GM21619 (cell line): ENCODE results near the gene CACNA1H.

Experiments used
- ATAC-seq: cut with Tn5 transposase; IDR thresholded peaks from one replicate; pipeline ENCODE4 v1.9.1; 2021; ENCODE audit not compliant: unreplicated experiment

CACNA1H gene

GRCh38 chr16:1152651-1153259 is at the start of gene CACNA1H:
CACNA1H (plus strand) TSS chr16:1153106; CDS start chr16:1153738, 632 bp downstream.
- no peak for ATAC-seq

- ATAC-seq, result no peak
Observed at GRCh38 chr16:1103636-1103980, 49.3 kb upstream of the CACNA1H start.

- no peak for ATAC-seq
Observed at GRCh38 chr16:1105888-1106620, 46.9 kb upstream of the CACNA1H start.

GRCh38 chr16:1106659-1107058 is 46.2 kb upstream of the CACNA1H start:
- ATAC-seq, result no peak

GRCh38 chr16:1107141-1107540 is 45.8 kb upstream of the CACNA1H start:
- ATAC-seq, result no peak

GRCh38 chr16:1107731-1108130 is 45.2 kb upstream of the CACNA1H start:
- ATAC-seq, result no peak

- no peak for ATAC-seq
Observed at GRCh38 chr16:1108299-1109252, 44.3 kb upstream of the CACNA1H start.

- no peak for ATAC-seq
Observed at GRCh38 chr16:1109648-1110047, 43.3 kb upstream of the CACNA1H start.

GRCh38 chr16:1112506-1113184 is 40.3 kb upstream of the CACNA1H start:
- ATAC-seq, result no peak

GRCh38 chr16:1113489-1113888 is 39.4 kb upstream of the CACNA1H start:
- ATAC-seq, result no peak

- ATAC-seq, result no peak
Observed at GRCh38 chr16:1113889-1114526, 38.9 kb upstream of the CACNA1H start.

- no peak for ATAC-seq
Observed at GRCh38 chr16:1116693-1117077, 36.2 kb upstream of the CACNA1H start.

- no peak for ATAC-seq
Observed at GRCh38 chr16:1117176-1117900, 35.6 kb upstream of the CACNA1H start.

GRCh38 chr16:1117926-1118325 is 35.0 kb upstream of the CACNA1H start:
- ATAC-seq, result no peak

- ATAC-seq, result no peak
Observed at GRCh38 chr16:1119129-1119528, 33.8 kb upstream of the CACNA1H start.

- ATAC-seq, result no peak
Observed at GRCh38 chr16:1119766-1120576, 32.9 kb upstream of the CACNA1H start.

GRCh38 chr16:1120577-1120941 is 32.3 kb upstream of the CACNA1H start:
- no peak for ATAC-seq

GRCh38 chr16:1121009-1121408 is 31.9 kb upstream of the CACNA1H start:
- no peak for ATAC-seq
